Activated naive CD4-positive, alpha-beta T cell treated with anti-CD3 and anti-CD28 coated beads, Interleukin-2, amount 50 U/mL, for 16 hours (primary cell): ENCODE data around the gene DMD.
"Not testable (repeated sequence)": the region's sequence is repeated elsewhere in the genome, so short reads cannot be mapped to it uniquely, and the experiment has no call there.

Experiments used
- DNase-seq: peaks from one replicate; pipeline ENCODE4 v3.0.0-alpha.2; 2020

The DMD gene

GRCh38 chrX:31483336-31483735, 1728.0 kb downstream of the DMD start:
- no peak for DNase-seq

GRCh38 chrX:31480696-31481095, 1730.7 kb downstream of the DMD start:
- DNase-seq = no peak

GRCh38 chrX:31471229-31471628, 1740.1 kb downstream of the DMD start:
- no peak for DNase-seq

GRCh38 chrX:31470753-31471152, 1740.6 kb downstream of the DMD start:
- DNase-seq = not testable (repeated sequence)

- DNase-seq = no peak
Measured at GRCh38 chrX:31464306-31464915, 1746.9 kb downstream of the DMD start.

- no peak for DNase-seq
Measured at GRCh38 chrX:31461266-31461665, 1750.1 kb downstream of the DMD start.

GRCh38 chrX:31459361-31459760, 1752.0 kb downstream of the DMD start:
- no peak for DNase-seq

GRCh38 chrX:31449965-31450364, 1761.4 kb downstream of the DMD start:
- DNase-seq = no peak

GRCh38 chrX:31449081-31449480, 1762.3 kb downstream of the DMD start:
- no peak for DNase-seq

- no peak for DNase-seq
Measured at GRCh38 chrX:31445542-31445941, 1765.8 kb downstream of the DMD start.

- DNase-seq = no peak
Measured at GRCh38 chrX:31443654-31444053, 1767.7 kb downstream of the DMD start.

GRCh38 chrX:31440546-31440945, 1770.8 kb downstream of the DMD start:
- no peak for DNase-seq

GRCh38 chrX:31436424-31436823, 1774.9 kb downstream of the DMD start:
- no peak for DNase-seq

- no peak for DNase-seq
Measured at GRCh38 chrX:31435592-31435991, 1775.8 kb downstream of the DMD start.

- no peak for DNase-seq
Measured at GRCh38 chrX:31433856-31434255, 1777.5 kb downstream of the DMD start.

GRCh38 chrX:31429915-31430314, 1781.4 kb downstream of the DMD start:
- no peak for DNase-seq

- DNase-seq = no peak
Measured at GRCh38 chrX:31423609-31424189, 1787.7 kb downstream of the DMD start.

- no peak for DNase-seq
Measured at GRCh38 chrX:31421441-31421840, 1789.9 kb downstream of the DMD start.

- no peak for DNase-seq
Measured at GRCh38 chrX:31420711-31421151, 1790.6 kb downstream of the DMD start.

GRCh38 chrX:31420302-31420701, 1791.0 kb downstream of the DMD start:
- no peak for DNase-seq

- DNase-seq = no peak
Measured at GRCh38 chrX:31397119-31397518, 1814.2 kb downstream of the DMD start.

- DNase-seq = no peak
Measured at GRCh38 chrX:31392513-31392912, 1818.8 kb downstream of the DMD start.

- no peak for DNase-seq
Measured at GRCh38 chrX:31388946-31389345, 1822.4 kb downstream of the DMD start.

- DNase-seq = no peak
Measured at GRCh38 chrX:31384471-31384870, 1826.9 kb downstream of the DMD start.

GRCh38 chrX:31383991-31384390, 1827.4 kb downstream of the DMD start:
- no peak for DNase-seq
